IPS-NIHi7 (cell line): ENCODE results near the gene TMC1.

Source experiments
- DNase-seq: peaks from one replicate; pipeline ENCODE4 v3.0.0; 2012; ENCODE audit warnings: mixed read lengths; ENCODE audit errors: extremely low spot score

Gene TMC1

DNA sequence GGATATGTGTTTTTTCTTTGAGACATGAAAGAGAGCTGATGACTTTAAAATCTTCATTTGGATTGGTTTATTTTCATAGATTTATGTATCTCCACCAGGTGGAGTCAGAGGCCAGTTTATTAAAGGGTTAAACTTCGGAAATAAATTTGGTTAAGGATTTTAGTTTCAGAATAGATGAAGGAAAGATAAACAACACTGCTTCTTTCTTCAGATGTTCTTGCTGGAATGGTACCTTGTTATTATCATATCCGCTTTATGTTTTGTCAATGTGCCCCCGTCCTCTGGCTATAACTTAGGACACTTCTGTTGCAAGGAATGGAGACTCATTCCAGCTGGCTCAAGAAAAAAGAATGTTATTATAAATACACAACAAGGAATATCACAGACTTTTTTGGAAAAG, 350.3 kb downstream of the TMC1 start:
- DNase-seq: no peak

DNA sequence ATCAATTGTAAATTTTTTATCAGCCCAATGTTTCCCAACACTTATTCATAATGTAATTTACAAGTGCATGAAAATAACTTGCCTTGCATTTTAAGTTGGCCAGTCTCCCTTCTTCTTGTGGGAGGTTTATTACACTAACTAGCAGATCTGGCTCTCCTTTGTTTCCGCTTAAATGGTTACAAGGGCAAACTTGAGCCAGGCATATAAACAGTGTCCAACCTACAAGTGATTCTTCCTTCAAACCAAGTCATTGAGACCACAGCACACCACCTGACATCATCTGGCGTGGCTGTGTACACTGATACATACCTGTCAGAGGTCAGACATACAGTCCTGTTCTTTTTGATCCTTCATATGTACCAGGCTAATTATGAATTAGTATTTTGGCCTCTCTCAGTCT, 351.3 kb downstream of the TMC1 start:
- DNase-seq: no peak

DNA sequence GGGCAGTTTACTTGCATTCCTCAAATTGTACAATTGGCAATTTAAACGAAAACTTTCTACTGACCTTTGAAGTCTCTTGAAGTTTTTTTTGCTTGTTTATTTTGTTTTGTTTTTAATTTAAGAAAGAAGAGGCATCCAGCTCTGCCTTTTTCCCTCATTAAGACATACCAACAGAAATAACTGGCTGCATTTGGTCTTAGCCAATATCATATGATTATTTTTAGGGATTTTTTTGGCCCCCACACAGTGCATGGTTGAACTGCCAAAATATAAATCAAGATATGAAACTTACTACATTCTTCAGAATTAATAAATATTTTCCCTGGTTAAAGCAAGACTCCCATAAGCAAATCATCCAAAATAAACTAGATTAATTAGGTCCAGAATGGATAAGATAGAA, 352.0 kb downstream of the TMC1 start:
- no peak for DNase-seq

DNA sequence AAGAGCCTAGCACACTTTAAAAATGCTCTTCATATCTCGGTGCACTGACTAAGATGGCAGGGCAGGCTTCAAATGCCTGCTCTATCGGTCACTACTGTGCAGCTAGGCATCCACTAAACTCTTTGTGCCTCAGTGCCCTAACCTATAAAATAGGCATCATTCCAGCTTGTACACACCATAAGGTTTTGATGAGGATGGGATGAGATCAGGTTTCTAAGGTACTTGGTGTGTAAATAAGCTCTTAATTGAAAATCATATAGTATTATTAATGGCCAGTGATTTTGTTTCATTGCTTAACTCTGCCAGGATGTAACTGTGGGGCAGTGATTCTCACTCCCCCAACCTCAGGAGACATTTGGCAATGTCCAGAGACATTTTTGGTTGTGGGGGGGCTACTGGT, 352.9 kb downstream of the TMC1 start:
- no peak for DNase-seq

DNA sequence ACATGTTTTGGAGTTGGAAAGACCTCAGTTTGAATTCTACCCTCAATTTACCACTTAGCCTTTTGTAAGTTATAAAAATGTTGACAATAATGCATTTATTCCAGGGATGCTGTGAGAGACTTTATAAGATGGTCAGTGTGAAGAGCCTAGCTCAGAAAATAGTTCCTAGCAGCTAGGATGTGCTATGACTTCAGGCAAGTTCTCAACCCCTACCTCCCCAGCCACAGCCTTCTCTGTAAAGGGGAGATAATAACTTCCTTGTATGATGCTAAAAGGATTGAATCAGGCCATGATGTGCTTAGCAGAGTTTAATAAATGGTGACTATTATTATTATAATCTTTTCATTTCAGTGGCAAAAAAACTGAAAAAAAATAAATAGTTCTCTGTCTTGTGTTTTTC, 353.8 kb downstream of the TMC1 start:
- DNase-seq: no peak

DNA sequence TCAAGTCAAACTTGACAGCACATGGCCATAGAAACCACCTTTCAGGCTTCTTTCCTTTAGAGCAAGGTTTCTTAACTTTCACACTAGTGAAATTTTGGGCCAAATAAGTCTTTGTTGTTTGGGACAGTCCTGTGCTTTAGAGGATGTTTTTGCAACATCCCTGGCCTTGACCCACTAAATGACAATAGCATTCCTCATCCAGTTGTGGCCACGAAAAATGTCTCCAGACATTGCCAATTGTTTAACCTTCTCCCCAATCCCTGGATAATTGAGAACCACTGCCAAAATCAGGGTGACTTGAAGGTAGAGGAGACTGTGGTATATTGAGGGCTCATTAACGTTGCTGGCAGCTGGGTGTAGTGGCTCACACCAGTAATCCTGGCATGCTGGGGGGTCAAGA, 359.4 kb downstream of the TMC1 start:
- DNase-seq: no peak

DNA sequence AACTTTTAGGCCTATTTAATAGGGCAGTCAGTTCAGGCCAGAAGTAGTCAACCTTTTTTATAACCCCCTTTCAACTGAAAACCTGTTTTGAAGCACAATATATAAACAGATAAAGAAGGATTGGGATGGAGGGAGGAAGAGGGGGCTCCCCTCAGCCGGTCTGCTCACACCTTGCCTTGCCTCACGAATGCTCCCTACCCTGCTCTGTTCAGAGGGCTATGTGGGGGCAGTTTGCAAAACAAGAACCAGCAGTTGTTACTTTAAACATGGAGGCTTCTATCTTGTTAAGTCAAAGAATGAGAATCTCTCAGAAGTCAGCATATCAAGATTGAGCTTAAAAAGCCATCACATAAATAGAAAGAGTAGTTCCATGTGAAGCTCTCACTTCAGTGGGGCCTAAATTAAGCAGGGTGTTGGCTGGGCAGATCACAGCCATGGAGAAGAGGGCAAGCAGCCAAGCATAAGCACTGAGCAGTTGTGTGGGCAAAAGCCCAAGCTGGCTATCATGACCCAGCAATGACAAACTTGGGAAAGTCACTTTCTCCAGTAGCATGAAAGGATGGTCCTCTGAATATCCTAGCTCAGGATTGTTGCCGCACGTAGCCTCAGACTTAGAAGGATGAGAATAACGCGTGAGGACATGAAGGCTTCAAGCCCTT, 360.8 kb downstream of the TMC1 start:
- DNase-seq: no peak

DNA sequence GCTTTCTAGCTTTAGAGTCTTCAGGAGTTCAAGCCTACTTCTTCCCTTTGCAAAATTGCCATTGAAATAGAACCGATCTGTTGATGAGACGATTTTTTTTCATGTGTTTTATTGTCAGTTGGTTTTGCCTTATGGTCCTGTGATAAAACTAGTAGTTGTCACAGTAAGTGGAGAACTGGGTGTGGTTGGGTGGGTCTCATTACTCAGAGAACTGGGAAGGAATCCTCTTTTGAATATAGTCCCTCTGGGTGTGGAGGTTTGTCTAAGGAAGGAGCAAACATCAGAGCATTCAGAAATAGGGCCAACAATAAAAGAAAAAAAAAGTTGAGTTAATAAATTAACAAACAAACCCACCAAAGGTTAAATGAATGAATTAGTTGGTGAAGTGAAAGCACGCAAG, 362.5 kb downstream of the TMC1 start:
- no peak for DNase-seq

DNA sequence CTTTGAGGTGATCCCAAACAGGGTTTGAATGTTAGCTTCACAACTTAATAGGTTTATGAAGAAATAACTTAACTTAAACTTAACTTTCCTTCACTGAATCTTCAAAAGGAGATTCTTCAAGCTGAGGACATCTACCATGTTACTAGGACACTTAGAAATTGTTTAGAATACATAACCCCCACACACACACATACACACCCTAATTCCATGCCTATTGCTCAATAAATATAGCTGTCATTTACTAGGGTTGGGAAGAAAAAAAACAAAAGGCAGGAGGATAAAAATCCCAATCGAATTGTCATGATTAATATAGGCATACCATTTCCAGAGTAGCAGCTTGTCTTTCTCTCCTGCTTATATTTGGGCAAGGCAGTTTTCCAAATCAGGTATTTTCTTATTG, 363.1 kb downstream of the TMC1 start:
- DNase-seq: no peak
